ENCODE data around the gene GSTA2. TPM values are rescaled to one million over a fixed set of nuclear protein-coding genes. Genes with fewer than 3 reads are reported as not detected.

The GSTA2 gene
- total RNA-seq, 1 experiment from 2014 or later, result not detected

DNA sequence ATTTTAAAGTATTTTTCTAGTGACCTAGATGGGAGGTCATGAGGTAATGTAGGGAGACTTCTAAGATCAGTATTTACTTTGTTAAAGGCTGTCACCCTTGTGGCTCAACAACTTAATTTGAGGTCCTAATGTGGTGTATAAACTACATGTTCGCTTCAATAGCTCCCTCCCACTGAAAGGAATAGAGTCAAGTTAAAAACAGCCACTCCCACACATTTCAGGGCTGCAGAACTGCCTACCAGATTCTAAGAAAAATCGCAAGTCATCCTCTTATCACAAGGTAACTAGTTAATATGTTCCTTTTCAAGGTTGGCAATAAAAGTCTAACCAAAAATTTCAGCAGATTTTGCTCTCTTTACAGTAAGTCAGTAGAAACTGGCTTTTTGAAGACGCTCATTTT lies 25.2 kb upstream of the GSTA2 start (continued):
- TF ChIP-seq, protein P1, sequence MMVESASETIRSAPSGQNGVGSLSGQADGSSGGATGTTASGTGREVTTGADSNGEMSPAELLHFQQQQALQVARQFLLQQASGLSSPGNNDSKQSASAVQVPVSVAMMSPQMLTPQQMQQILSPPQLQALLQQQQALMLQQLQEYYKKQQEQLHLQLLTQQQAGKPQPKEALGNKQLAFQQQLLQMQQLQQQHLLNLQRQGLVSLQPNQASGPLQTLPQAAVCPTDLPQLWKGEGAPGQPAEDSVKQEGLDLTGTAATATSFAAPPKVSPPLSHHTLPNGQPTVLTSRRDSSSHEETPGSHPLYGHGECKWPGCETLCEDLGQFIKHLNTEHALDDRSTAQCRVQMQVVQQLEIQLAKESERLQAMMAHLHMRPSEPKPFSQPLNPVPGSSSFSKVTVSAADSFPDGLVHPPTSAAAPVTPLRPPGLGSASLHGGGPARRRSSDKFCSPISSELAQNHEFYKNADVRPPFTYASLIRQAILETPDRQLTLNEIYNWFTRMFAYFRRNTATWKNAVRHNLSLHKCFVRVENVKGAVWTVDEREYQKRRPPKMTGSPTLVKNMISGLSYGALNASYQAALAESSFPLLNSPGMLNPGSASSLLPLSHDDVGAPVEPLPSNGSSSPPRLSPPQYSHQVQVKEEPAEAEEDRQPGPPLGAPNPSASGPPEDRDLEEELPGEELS (CRISPR knock-in tag; IDR thresholded peaks at IDR 0.05), result no peak
- TF ChIP-seq ZNF138 (CRISPR knock-in tag; conservative IDR thresholded peaks at IDR 0.05) (no peak), CREB1 (CRISPR knock-in tag; IDR thresholded peaks at IDR 0.05) (no peak), FOXJ3 (CRISPR knock-in tag; IDR thresholded peaks at IDR 0.05; ENCODE audit: borderline replicate concordance) (no peak), TEAD4 (CRISPR knock-in tag; IDR thresholded peaks at IDR 0.05) (no peak), GRHL2 (CRISPR knock-in tag; IDR thresholded peaks at IDR 0.05; ENCODE audit: insufficient replicate concordance, severe bottlenecking) (no peak), RORB (CRISPR knock-in tag; IDR thresholded peaks at IDR 0.05) (no peak)
- TF ChIP-seq, protein P2, sequence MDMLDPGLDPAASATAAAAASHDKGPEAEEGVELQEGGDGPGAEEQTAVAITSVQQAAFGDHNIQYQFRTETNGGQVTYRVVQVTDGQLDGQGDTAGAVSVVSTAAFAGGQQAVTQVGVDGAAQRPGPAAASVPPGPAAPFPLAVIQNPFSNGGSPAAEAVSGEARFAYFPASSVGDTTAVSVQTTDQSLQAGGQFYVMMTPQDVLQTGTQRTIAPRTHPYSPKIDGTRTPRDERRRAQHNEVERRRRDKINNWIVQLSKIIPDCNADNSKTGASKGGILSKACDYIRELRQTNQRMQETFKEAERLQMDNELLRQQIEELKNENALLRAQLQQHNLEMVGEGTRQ (CRISPR knock-in tag; IDR thresholded peaks at IDR 0.05), result no peak
- TF ChIP-seq, protein P3, sequence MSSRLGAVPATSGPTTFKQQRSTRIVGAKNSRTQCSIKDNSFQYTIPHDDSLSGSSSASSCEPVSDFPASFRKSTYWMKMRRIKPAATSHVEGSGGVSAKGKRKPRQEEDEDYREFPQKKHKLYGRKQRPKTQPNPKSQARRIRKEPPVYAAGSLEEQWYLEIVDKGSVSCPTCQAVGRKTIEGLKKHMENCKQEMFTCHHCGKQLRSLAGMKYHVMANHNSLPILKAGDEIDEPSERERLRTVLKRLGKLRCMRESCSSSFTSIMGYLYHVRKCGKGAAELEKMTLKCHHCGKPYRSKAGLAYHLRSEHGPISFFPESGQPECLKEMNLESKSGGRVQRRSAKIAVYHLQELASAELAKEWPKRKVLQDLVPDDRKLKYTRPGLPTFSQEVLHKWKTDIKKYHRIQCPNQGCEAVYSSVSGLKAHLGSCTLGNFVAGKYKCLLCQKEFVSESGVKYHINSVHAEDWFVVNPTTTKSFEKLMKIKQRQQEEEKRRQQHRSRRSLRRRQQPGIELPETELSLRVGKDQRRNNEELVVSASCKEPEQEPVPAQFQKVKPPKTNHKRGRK (CRISPR knock-in tag; IDR thresholded peaks at IDR 0.05; ENCODE audit: borderline replicate concordance), result no peak

DNA sequence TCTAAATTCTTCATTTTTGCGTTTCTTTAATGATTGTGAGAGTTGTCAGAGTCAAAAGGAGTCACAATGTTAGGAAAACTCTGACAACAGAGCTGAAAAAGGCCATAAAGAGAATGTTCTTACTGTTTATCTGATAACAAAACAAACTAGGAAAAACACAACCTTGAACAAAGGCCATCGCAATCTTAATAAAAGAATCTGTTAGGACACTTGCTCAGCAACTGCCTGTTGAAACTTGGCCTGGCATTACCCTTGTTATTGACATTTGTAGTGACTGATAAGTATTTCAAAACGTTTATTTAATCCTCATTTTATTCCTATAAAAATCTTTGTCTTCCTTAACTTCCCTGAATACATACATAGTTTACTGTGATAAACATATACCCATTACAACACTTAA lies 24.6 kb upstream of the GSTA2 start:
- Mint-ChIP-seq H3K9me3 (peaks cover 29% of the 10 kb centered on the region), H3K27me3 (ENCODE audit: low read depth) (peaks cover 3% of the 10 kb centered on the region; the same call in 1 of the 2 replicates), H3K4me1 (peaks cover 2% of the 10 kb centered on the region; the same call in 1 of the 2 replicates), H3K27ac (no peak overlapping the region), H3K36me3 (peaks cover 9% of the 10 kb centered on the region), H3K4me3 (no peak overlapping the region)
- ChIA-PET POLR2A (no interaction called here), CTCF (interaction anchor here (1.0 to 1.2 kb wide), 2 partner anchors 16 to 63 kb away, joined by 3 to 4 read pairs; partner anchors contain the start of gene GSTA1)
- DNase-seq (ENCODE audit: low spot score) (no peak), ATAC-seq (no peak)
- TF ChIP-seq MXD4 (CRISPR knock-in tag; IDR thresholded peaks at IDR 0.05; ENCODE audit: borderline replicate concordance) (no peak), ZBTB21 (CRISPR knock-in tag; IDR thresholded peaks at IDR 0.05; ENCODE audit: borderline replicate concordance) (no peak), ZNF138 (CRISPR knock-in tag; conservative IDR thresholded peaks at IDR 0.05) (no peak)

DNA sequence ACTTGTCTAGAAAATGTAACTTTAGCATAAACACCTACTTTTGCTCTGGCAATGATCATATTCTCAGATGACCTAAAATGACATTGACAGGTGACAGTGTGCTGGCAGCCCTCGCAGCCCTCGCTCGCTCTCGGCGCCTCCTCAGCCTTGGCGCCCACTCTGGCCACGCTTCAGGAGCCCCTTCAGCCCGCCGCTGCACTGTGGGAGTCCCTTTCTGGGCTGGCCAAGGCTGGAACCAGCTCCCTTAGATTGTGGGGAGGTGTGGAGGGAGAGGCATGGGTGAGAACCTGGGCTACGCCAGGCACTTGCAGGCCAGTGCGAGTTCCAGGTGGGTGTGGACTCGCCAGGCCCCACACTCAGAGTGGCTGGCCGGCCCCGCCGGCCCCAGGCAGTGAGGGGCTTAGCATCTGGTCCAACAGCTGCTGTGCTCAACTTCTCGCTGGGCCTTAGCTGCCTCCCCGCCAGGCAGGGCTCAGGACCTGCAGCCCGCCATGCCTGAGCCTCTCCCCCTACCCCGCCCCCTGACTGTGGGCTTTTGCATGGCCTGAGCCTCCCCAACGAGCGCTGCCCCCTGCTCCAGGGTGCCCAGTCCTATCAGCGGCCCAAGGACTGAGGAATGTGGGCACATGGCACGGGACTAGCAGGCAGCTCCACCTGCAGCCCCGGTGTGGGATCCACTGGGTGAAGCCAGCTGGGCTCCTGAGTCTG lies 23.1 kb upstream of the GSTA2 start:
- peaks cover 20% of the 10 kb centered on the region for H3K9me3 Mint-ChIP-seq
- H3K27ac Mint-ChIP-seq, result no peak overlapping the region
- ChIA-PET CTCF (interaction anchor here (1.2 kb wide), 1 partner anchor 18 kb away, joined by 3 read pairs; the partner anchor contains the start of gene GSTA1), POLR2A (no interaction called here)
- no peaks in the 10 kb centered on the region; the same call in 1 of the 2 replicates for H3K27me3 Mint-ChIP-seq (ENCODE audit: low read depth)
- H3K4me3 Mint-ChIP-seq, result no peak overlapping the region
- DNase-seq (ENCODE audit: low spot score), result no peak
- 0 out of 2 replicates have a peak, but pooled peaks cover 1% of the 10 kb centered on the region for H3K36me3 Mint-ChIP-seq
- ATAC-seq, result no peak
- H3K4me1 Mint-ChIP-seq, result peaks cover 2% of the 10 kb centered on the region; the same call in 1 of the 2 replicates
- TF ChIP-seq ZNF219 (CRISPR knock-in tag; IDR thresholded peaks at IDR 0.05; ENCODE audit: borderline replicate concordance) (no peak), PRRX2 (CRISPR knock-in tag; IDR thresholded peaks at IDR 0.05) (no peak), ZNF138 (CRISPR knock-in tag; conservative IDR thresholded peaks at IDR 0.05) (no peak), TCF7 (CRISPR knock-in tag; IDR thresholded peaks at IDR 0.05; ENCODE audit: low read depth) (no peak), ZNF416 (CRISPR knock-in tag; IDR thresholded peaks at IDR 0.05) (no peak), HMGA2 (CRISPR knock-in tag; IDR thresholded peaks at IDR 0.05) (no peak), ETV6 (CRISPR knock-in tag; IDR thresholded peaks at IDR 0.05) (no peak), NFYB (CRISPR knock-in tag; conservative IDR thresholded peaks at IDR 0.05; ENCODE audit: low read depth) (no peak)
- TF ChIP-seq, protein P4, sequence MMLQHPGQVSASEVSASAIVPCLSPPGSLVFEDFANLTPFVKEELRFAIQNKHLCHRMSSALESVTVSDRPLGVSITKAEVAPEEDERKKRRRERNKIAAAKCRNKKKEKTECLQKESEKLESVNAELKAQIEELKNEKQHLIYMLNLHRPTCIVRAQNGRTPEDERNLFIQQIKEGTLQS (CRISPR knock-in tag; conservative IDR thresholded peaks at IDR 0.05), result no peak
- TF ChIP-seq, protein P5, sequence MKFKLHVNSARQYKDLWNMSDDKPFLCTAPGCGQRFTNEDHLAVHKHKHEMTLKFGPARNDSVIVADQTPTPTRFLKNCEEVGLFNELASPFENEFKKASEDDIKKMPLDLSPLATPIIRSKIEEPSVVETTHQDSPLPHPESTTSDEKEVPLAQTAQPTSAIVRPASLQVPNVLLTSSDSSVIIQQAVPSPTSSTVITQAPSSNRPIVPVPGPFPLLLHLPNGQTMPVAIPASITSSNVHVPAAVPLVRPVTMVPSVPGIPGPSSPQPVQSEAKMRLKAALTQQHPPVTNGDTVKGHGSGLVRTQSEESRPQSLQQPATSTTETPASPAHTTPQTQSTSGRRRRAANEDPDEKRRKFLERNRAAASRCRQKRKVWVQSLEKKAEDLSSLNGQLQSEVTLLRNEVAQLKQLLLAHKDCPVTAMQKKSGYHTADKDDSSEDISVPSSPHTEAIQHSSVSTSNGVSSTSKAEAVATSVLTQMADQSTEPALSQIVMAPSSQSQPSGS (CRISPR knock-in tag; IDR thresholded peaks at IDR 0.05; ENCODE audit: borderline replicate concordance, low read depth), result no peak
- TF ChIP-seq, protein P6, sequence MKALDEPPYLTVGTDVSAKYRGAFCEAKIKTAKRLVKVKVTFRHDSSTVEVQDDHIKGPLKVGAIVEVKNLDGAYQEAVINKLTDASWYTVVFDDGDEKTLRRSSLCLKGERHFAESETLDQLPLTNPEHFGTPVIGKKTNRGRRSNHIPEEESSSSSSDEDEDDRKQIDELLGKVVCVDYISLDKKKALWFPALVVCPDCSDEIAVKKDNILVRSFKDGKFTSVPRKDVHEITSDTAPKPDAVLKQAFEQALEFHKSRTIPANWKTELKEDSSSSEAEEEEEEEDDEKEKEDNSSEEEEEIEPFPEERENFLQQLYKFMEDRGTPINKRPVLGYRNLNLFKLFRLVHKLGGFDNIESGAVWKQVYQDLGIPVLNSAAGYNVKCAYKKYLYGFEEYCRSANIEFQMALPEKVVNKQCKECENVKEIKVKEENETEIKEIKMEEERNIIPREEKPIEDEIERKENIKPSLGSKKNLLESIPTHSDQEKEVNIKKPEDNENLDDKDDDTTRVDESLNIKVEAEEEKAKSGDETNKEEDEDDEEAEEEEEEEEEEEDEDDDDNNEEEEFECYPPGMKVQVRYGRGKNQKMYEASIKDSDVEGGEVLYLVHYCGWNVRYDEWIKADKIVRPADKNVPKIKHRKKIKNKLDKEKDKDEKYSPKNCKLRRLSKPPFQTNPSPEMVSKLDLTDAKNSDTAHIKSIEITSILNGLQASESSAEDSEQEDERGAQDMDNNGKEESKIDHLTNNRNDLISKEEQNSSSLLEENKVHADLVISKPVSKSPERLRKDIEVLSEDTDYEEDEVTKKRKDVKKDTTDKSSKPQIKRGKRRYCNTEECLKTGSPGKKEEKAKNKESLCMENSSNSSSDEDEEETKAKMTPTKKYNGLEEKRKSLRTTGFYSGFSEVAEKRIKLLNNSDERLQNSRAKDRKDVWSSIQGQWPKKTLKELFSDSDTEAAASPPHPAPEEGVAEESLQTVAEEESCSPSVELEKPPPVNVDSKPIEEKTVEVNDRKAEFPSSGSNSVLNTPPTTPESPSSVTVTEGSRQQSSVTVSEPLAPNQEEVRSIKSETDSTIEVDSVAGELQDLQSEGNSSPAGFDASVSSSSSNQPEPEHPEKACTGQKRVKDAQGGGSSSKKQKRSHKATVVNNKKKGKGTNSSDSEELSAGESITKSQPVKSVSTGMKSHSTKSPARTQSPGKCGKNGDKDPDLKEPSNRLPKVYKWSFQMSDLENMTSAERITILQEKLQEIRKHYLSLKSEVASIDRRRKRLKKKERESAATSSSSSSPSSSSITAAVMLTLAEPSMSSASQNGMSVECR (CRISPR knock-in tag; IDR thresholded peaks at IDR 0.05; ENCODE audit: borderline replicate concordance), result no peak
- TF ChIP-seq, protein P7, sequence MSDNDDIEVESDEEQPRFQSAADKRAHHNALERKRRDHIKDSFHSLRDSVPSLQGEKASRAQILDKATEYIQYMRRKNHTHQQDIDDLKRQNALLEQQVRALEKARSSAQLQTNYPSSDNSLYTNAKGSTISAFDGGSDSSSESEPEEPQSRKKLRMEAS (CRISPR knock-in tag; IDR thresholded peaks at IDR 0.05), result no peak
